HL-60 (cell line): Measurements from ENCODE around the gene GORASP1.

Experiments used
- GABPA ChIP-seq: IDR thresholded peaks from 2 replicates; pipeline ENCODE4 v1.6.1; 2012; ENCODE audit warnings: low read depth
- POLR2AphosphoS5 ChIP-seq: IDR thresholded peaks from 2 replicates; pipeline ENCODE4 v1.6.1; 2012; ENCODE audit warnings: low read depth
- TF ChIP-seq, protein P1 (sequence below): IDR thresholded peaks from one replicate; pipeline ENCODE4 v1.5.1; 2011; ENCODE audit warnings: low read length, control low read depth, inconsistent platforms; ENCODE audit not compliant: insufficient read depth
- TF ChIP-seq, protein P2 (sequence below): IDR thresholded peaks from 2 replicates; pipeline ENCODE4 v1.6.1; 2012; ENCODE audit warnings: low read depth; ENCODE audit not compliant: insufficient replicate concordance

DNA sequence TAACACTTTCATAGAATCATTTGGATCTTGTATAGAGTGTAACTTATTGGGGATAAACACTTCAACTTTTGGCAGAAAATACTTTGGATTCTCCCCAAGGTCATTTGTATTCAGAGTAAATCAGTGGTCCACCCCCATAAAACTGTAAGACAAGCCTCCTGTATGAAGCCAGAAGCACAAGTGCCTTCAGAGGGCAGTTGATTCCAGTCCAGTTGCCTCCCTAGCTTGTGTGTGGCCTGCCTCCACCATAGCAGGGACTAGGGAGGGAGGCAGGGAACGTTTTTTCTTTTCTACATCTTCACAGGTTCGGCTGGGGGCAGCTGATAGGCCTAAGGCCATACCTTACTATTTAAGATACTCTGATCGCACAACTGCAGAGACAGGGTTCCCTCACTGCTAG lies 11.6 kb downstream of the GORASP1 start:
- TF ChIP-seq, protein P1, sequence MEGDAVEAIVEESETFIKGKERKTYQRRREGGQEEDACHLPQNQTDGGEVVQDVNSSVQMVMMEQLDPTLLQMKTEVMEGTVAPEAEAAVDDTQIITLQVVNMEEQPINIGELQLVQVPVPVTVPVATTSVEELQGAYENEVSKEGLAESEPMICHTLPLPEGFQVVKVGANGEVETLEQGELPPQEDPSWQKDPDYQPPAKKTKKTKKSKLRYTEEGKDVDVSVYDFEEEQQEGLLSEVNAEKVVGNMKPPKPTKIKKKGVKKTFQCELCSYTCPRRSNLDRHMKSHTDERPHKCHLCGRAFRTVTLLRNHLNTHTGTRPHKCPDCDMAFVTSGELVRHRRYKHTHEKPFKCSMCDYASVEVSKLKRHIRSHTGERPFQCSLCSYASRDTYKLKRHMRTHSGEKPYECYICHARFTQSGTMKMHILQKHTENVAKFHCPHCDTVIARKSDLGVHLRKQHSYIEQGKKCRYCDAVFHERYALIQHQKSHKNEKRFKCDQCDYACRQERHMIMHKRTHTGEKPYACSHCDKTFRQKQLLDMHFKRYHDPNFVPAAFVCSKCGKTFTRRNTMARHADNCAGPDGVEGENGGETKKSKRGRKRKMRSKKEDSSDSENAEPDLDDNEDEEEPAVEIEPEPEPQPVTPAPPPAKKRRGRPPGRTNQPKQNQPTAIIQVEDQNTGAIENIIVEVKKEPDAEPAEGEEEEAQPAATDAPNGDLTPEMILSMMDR, result no peak
- TF ChIP-seq, protein P2, sequence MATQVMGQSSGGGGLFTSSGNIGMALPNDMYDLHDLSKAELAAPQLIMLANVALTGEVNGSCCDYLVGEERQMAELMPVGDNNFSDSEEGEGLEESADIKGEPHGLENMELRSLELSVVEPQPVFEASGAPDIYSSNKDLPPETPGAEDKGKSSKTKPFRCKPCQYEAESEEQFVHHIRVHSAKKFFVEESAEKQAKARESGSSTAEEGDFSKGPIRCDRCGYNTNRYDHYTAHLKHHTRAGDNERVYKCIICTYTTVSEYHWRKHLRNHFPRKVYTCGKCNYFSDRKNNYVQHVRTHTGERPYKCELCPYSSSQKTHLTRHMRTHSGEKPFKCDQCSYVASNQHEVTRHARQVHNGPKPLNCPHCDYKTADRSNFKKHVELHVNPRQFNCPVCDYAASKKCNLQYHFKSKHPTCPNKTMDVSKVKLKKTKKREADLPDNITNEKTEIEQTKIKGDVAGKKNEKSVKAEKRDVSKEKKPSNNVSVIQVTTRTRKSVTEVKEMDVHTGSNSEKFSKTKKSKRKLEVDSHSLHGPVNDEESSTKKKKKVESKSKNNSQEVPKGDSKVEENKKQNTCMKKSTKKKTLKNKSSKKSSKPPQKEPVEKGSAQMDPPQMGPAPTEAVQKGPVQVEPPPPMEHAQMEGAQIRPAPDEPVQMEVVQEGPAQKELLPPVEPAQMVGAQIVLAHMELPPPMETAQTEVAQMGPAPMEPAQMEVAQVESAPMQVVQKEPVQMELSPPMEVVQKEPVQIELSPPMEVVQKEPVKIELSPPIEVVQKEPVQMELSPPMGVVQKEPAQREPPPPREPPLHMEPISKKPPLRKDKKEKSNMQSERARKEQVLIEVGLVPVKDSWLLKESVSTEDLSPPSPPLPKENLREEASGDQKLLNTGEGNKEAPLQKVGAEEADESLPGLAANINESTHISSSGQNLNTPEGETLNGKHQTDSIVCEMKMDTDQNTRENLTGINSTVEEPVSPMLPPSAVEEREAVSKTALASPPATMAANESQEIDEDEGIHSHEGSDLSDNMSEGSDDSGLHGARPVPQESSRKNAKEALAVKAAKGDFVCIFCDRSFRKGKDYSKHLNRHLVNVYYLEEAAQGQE, result no peak
- TF ChIP-seq POLR2AphosphoS5, result no peak
- TF ChIP-seq GABPA, result no peak
